Stimulated activated naive B cell treated with anti-CD40 and anti-IgM and Interleukin-4, amounts not matched to agents 10 μg/mL and 1 μg/mL and 100 μg/mL, for 72 hours (primary cell): ENCODE measurements around the gene SPEF2.
"Not testable (repeated sequence)": the region's sequence is repeated elsewhere in the genome, so short reads cannot be mapped to it uniquely, and the experiment has no call there.

ENCODE experiments used
- ATAC-seq, 2 donors: fragments of 150-1000 bp; cut with Tn5 transposase; replicated peaks; 2 replicates each; pipeline ENCODE4 v1.10.0; 2021; ENCODE audit warnings: moderate library complexity in 1 of 2
- DNase-seq: peaks from one replicate; pipeline ENCODE4 v3.0.0; 2021
- H3K27ac Mint-ChIP-seq: one replicate; pipeline ENCODE4 v1.8.0; 2022; ENCODE audit warnings: mild to moderate bottlenecking, mixed read lengths
- H3K27me3 Mint-ChIP-seq, 2 donors: one replicate each; pipeline ENCODE4 v1.8.0; 2022; ENCODE audit warnings: mixed read lengths in 2 of 2
- H3K36me3 Mint-ChIP-seq, 2 donors: one replicate each; pipeline ENCODE4 v1.8.0; 2022; ENCODE audit warnings: mixed read lengths in 2 of 2, mild to moderate bottlenecking in 1 of 2
- H3K4me1 Mint-ChIP-seq, 2 donors: one replicate each; pipeline ENCODE4 v1.8.0; 2022; ENCODE audit warnings: mixed read lengths in 2 of 2, mild to moderate bottlenecking in 1 of 2
- H3K4me3 Mint-ChIP-seq, 2 donors: one replicate each; pipeline ENCODE4 v1.8.0; 2022; ENCODE audit warnings: mild to moderate bottlenecking in 2 of 2, mixed read lengths in 2 of 2, moderate library complexity in 1 of 2
- H3K9me3 Mint-ChIP-seq, 2 donors: one replicate each; pipeline ENCODE4 v1.8.0; 2022; ENCODE audit warnings: mixed read lengths in 2 of 2, mild to moderate bottlenecking in 1 of 2

The SPEF2 gene

GRCh38 chr5:35671541-35672295, 54.1 kb downstream of the SPEF2 start:
- H3K4me3 Mint-ChIP-seq = no peak overlapping the region
- H3K4me1 Mint-ChIP-seq = peaks cover 3 to 13% of the 10 kb centered on the region in 2 donors
- peaks cover 0 to 3% of the 10 kb centered on the region in 2 donors for H3K36me3 Mint-ChIP-seq
- no peaks in the 10 kb centered on the region for H3K27me3 Mint-ChIP-seq
- DNase-seq (no peak), ATAC-seq (no peak)
- H3K27ac Mint-ChIP-seq = no peak overlapping the region
- H3K9me3 Mint-ChIP-seq = no peaks in the 10 kb centered on the region

GRCh38 chr5:35672296-35672655, 54.6 kb downstream of the SPEF2 start:
- H3K36me3 Mint-ChIP-seq, H3K27ac Mint-ChIP-seq, DNase-seq, ATAC-seq, H3K27me3 Mint-ChIP-seq, H3K4me3 Mint-ChIP-seq, H3K9me3 Mint-ChIP-seq: not testable (repeated sequence)
- H3K4me1 Mint-ChIP-seq = peaks cover 3 to 13% of the 10 kb centered on the region in 2 donors

GRCh38 chr5:35672995-35673394, 55.3 kb downstream of the SPEF2 start:
- Mint-ChIP-seq H3K27ac (no peak overlapping the region), H3K4me3 (no peak overlapping the region), H3K4me1 (peaks cover 3 to 13% of the 10 kb centered on the region in 2 donors), H3K36me3 (no peaks in the 10 kb centered on the region), H3K9me3 (no peaks in the 10 kb centered on the region), H3K27me3 (no peaks in the 10 kb centered on the region)
- DNase-seq = peak; percentile 6
- ATAC-seq = peak; percentile 78 to 85

- ATAC-seq = no peak
- DNase-seq = no peak
- Mint-ChIP-seq H3K27me3 (no peaks in the 10 kb centered on the region), H3K4me3 (no peak overlapping the region), H3K9me3 (no peaks in the 10 kb centered on the region), H3K27ac (no peak overlapping the region), H3K36me3 (no peaks in the 10 kb centered on the region), H3K4me1 (peaks cover under 1 to 5% of the 10 kb centered on the region in 2 donors)
Observed at GRCh38 chr5:35674049-35674448, 56.4 kb downstream of the SPEF2 start.

GRCh38 chr5:35675392-35675791, 57.7 kb downstream of the SPEF2 start:
- no peaks in the 10 kb centered on the region for H3K36me3 Mint-ChIP-seq
- H3K4me1 Mint-ChIP-seq = peaks cover 3 to 10% of the 10 kb centered on the region in 2 donors
- no peak for ATAC-seq
- no peaks in the 10 kb centered on the region for H3K27me3 Mint-ChIP-seq
- H3K4me3 Mint-ChIP-seq = no peak overlapping the region
- H3K9me3 Mint-ChIP-seq = no peaks in the 10 kb centered on the region
- no peak for DNase-seq
- no peak overlapping the region for H3K27ac Mint-ChIP-seq

- Mint-ChIP-seq H3K4me1 (peaks cover 3 to 10% of the 10 kb centered on the region in 2 donors), H3K4me3 (no peak overlapping the region), H3K27me3 (no peaks in the 10 kb centered on the region), H3K36me3 (no peaks in the 10 kb centered on the region), H3K9me3 (peaks cover 0 to 1% of the 10 kb centered on the region in 2 donors), H3K27ac (no peak overlapping the region)
- DNase-seq (no peak), ATAC-seq (no peak)
Observed at GRCh38 chr5:35677878-35678277, 60.2 kb downstream of the SPEF2 start.

- peaks cover 0 to 1% of the 10 kb centered on the region in 2 donors for H3K36me3 Mint-ChIP-seq
- peaks cover 0 to 3% of the 10 kb centered on the region in 2 donors for H3K9me3 Mint-ChIP-seq
- DNase-seq (no peak), ATAC-seq (no peak)
- H3K27ac Mint-ChIP-seq = no peak overlapping the region
- no peaks in the 10 kb centered on the region for H3K27me3 Mint-ChIP-seq
- H3K4me1 Mint-ChIP-seq = peaks cover 3 to 10% of the 10 kb centered on the region in 2 donors
- no peak overlapping the region for H3K4me3 Mint-ChIP-seq
Observed at GRCh38 chr5:35678661-35679060, 61.0 kb downstream of the SPEF2 start.

GRCh38 chr5:35679357-35679756, 61.7 kb downstream of the SPEF2 start:
- DNase-seq = no peak
- H3K27ac Mint-ChIP-seq = no peak overlapping the region
- H3K9me3 Mint-ChIP-seq = peaks cover 0 to 3% of the 10 kb centered on the region in 2 donors
- H3K4me1 Mint-ChIP-seq = peaks cover 3 to 10% of the 10 kb centered on the region in 2 donors
- no peak overlapping the region for H3K4me3 Mint-ChIP-seq
- no peaks in the 10 kb centered on the region for H3K27me3 Mint-ChIP-seq
- ATAC-seq = no peak
- H3K36me3 Mint-ChIP-seq = peaks cover 0 to 1% of the 10 kb centered on the region in 2 donors

GRCh38 chr5:35681911-35682310, 64.2 kb downstream of the SPEF2 start:
- H3K4me3 Mint-ChIP-seq = no peak overlapping the region

GRCh38 chr5:35683466-35683865, 65.8 kb downstream of the SPEF2 start:
- no peak for ATAC-seq
- Mint-ChIP-seq H3K9me3 (peaks cover 0 to 3% of the 10 kb centered on the region in 2 donors), H3K27me3 (no peaks in the 10 kb centered on the region)

More at GRCh38 chr5:35681911-35682310, 64.2 kb downstream of the SPEF2 start:
- Mint-ChIP-seq H3K4me1 (peaks cover 3 to 10% of the 10 kb centered on the region in 2 donors), H3K27me3 (no peaks in the 10 kb centered on the region), H3K36me3 (peaks cover 0 to 1% of the 10 kb centered on the region in 2 donors), H3K27ac (no peak overlapping the region), H3K9me3 (peaks cover 0 to 3% of the 10 kb centered on the region in 2 donors)
- ATAC-seq (no peak), DNase-seq (no peak)

GRCh38 chr5:35685161-35685560, 67.5 kb downstream of the SPEF2 start:
- H3K4me3 Mint-ChIP-seq = no peak overlapping the region
- no peaks in the 10 kb centered on the region for H3K4me1 Mint-ChIP-seq
- no peak for DNase-seq
- peaks cover 0 to 3% of the 10 kb centered on the region in 2 donors for H3K9me3 Mint-ChIP-seq
- ATAC-seq = no peak
- no peak overlapping the region for H3K27ac Mint-ChIP-seq
- H3K36me3 Mint-ChIP-seq = peaks cover 0 to 1% of the 10 kb centered on the region in 2 donors
- H3K27me3 Mint-ChIP-seq = no peaks in the 10 kb centered on the region

More at GRCh38 chr5:35683466-35683865, 65.8 kb downstream of the SPEF2 start:
- peaks cover 0 to 1% of the 10 kb centered on the region in 2 donors for H3K36me3 Mint-ChIP-seq
- DNase-seq = no peak
- no peak overlapping the region for H3K27ac Mint-ChIP-seq
- no peak overlapping the region for H3K4me3 Mint-ChIP-seq
- H3K4me1 Mint-ChIP-seq = peaks cover 3 to 10% of the 10 kb centered on the region in 2 donors

- no peaks in the 10 kb centered on the region for H3K27me3 Mint-ChIP-seq
- no peak overlapping the region for H3K4me3 Mint-ChIP-seq
- no peaks in the 10 kb centered on the region for H3K4me1 Mint-ChIP-seq
- ATAC-seq (no peak), DNase-seq (no peak)
- no peak overlapping the region for H3K27ac Mint-ChIP-seq
- H3K9me3 Mint-ChIP-seq = peaks cover 0 to 1% of the 10 kb centered on the region in 2 donors
- H3K36me3 Mint-ChIP-seq = peaks cover 0 to 1% of the 10 kb centered on the region in 2 donors
Observed at GRCh38 chr5:35687961-35688360, 70.3 kb downstream of the SPEF2 start.

GRCh38 chr5:35694481-35694880, 76.8 kb downstream of the SPEF2 start:
- Mint-ChIP-seq H3K4me1 (peaks cover 12 to 25% of the 10 kb centered on the region in 2 donors), H3K9me3 (no peaks in the 10 kb centered on the region), H3K27ac (no peak overlapping the region), H3K27me3 (no peaks in the 10 kb centered on the region), H3K4me3 (no peak overlapping the region), H3K36me3 (no peaks in the 10 kb centered on the region)
- ATAC-seq (no peak), DNase-seq (no peak)

- peaks cover 12 to 25% of the 10 kb centered on the region in 2 donors for H3K4me1 Mint-ChIP-seq
- H3K27ac Mint-ChIP-seq = peak overlapping the region; percentile 1
- no peaks in the 10 kb centered on the region for H3K27me3 Mint-ChIP-seq
- H3K36me3 Mint-ChIP-seq = no peaks in the 10 kb centered on the region
- ATAC-seq = peak; percentile 98 to 99
- no peak overlapping the region for H3K4me3 Mint-ChIP-seq
- no peaks in the 10 kb centered on the region for H3K9me3 Mint-ChIP-seq
- DNase-seq = no peak
Observed at GRCh38 chr5:35698047-35698808, 80.6 kb downstream of the SPEF2 start.

GRCh38 chr5:35707659-35708058, 90.0 kb downstream of the SPEF2 start:
- no peaks in the 10 kb centered on the region for H3K27me3 Mint-ChIP-seq
- H3K4me3 Mint-ChIP-seq = no peak overlapping the region
- ATAC-seq (no peak), DNase-seq (no peak)
- no peak overlapping the region for H3K27ac Mint-ChIP-seq
- H3K4me1 Mint-ChIP-seq = no peaks in the 10 kb centered on the region
- H3K9me3 Mint-ChIP-seq = peaks cover 4% of the 10 kb centered on the region in 2 donors
- H3K36me3 Mint-ChIP-seq = peaks cover 0 to 3% of the 10 kb centered on the region in 2 donors
